IMR-90 (cell line): Measurements from ENCODE around the gene GNG7. TPM values are rescaled to one million over a fixed set of nuclear protein-coding genes. Genes with fewer than 3 reads are reported as not detected.

ENCODE experiments used
- ATAC-seq: fragments of 200-7000 bp; cut with Tn5 transposase; 2 replicates; pipeline ENCODE4 v1.9.1; 2020; ENCODE audit warnings: low read depth, mild to moderate bottlenecking, moderate library complexity
- BruUV-seq: library from RNA; stranded (reverse); fragments of 400-500 nt; replicated peaks from 2 replicates; lab custom pipeline; 2021; lab: Mats Ljungman, UMichigan
- CTCF ChIA-PET: fragments of 300-600 bp; formaldehyde crosslinking; extraction: SDS; loops from one replicate; lab custom pipeline; 2021; ENCODE audit warnings: antibody characterized with exemption; lab: Yijun Ruan, JAX
- POLR2A ChIA-PET: fragments of 300-600 bp; sonication (Branson Sonifier 250); formaldehyde crosslinking; loops from one replicate; lab custom pipeline; 2022; ENCODE audit warnings: antibody characterized with exemption; ENCODE audit not compliant: unreplicated experiment; lab: Charles Lee
- DNase-seq: peaks from one replicate; pipeline ENCODE4 v3.0.0; 2013
- H2AFZ ChIP-seq: replicated peaks from 2 replicates; pipeline ENCODE3; 2013; ENCODE audit warnings: low read length, mild to moderate bottlenecking; ENCODE audit not compliant: poor library complexity
- H2AK5ac ChIP-seq: 2 replicates; pipeline ENCODE4 v1.6.1; 2013; ENCODE audit warnings: low read depth, low read length, inconsistent platforms
- H2AK9ac ChIP-seq: replicated peaks from 2 replicates; pipeline ENCODE3; 2013; ENCODE audit warnings: mild to moderate bottlenecking, low read depth, low read length, moderate library complexity; ENCODE audit not compliant: poor library complexity
- H2BK120ac ChIP-seq: 2 replicates; pipeline ENCODE4 v1.6.1; 2013; ENCODE audit warnings: low read depth, low read length, inconsistent platforms
- H2BK15ac ChIP-seq: 3 replicates; pipeline ENCODE4 v1.6.1; 2013; ENCODE audit warnings: low read depth, low read length, inconsistent platforms
- H2BK20ac ChIP-seq: 2 replicates; pipeline ENCODE4 v1.6.1; 2013; ENCODE audit warnings: low read depth, mild to moderate bottlenecking, inconsistent platforms, low read length, moderate library complexity
- H2BK5ac ChIP-seq: 2 replicates; pipeline ENCODE4 v1.6.1; 2013; ENCODE audit warnings: mild to moderate bottlenecking, low read depth, low read length, inconsistent platforms; ENCODE audit not compliant: poor library complexity, severe bottlenecking
- H3K14ac ChIP-seq: replicated peaks from 2 replicates; pipeline ENCODE4 v1.6.1; 2013; ENCODE audit warnings: low read depth, low read length, inconsistent platforms
- H3K18ac ChIP-seq: 2 replicates; pipeline ENCODE4 v1.6.1; 2013; ENCODE audit warnings: low read depth, low read length, control low read depth
- H3K23ac ChIP-seq: 2 replicates; pipeline ENCODE4 v1.6.1; 2013; ENCODE audit warnings: low read depth, low read length, inconsistent platforms
- H3K27ac ChIP-seq: 2 replicates; pipeline ENCODE4 v1.5.1; 2013; ENCODE audit warnings: mild to moderate bottlenecking, control low read depth, low read length; ENCODE audit not compliant: insufficient read depth
- H3K27me3 ChIP-seq: 2 replicates; pipeline ENCODE4 v1.6.1; 2013; ENCODE audit warnings: low read length; ENCODE audit not compliant: control insufficient read depth, insufficient read depth
- H3K36me3 ChIP-seq: 2 replicates; pipeline ENCODE4 v1.6.1; 2013; ENCODE audit warnings: low read length, mixed read lengths; ENCODE audit not compliant: control insufficient read depth, insufficient read depth
- H3K4ac ChIP-seq: 2 replicates; pipeline ENCODE4 v1.6.1; 2013; ENCODE audit warnings: low read depth, low read length, inconsistent platforms
- H3K4me1 ChIP-seq: 2 replicates; pipeline ENCODE4 v1.6.1; 2013; ENCODE audit warnings: low read length, mixed read lengths; ENCODE audit not compliant: control insufficient read depth, insufficient read depth
- H3K4me2 ChIP-seq: 2 replicates; pipeline ENCODE4 v1.6.1; 2013; ENCODE audit warnings: low read depth, mild to moderate bottlenecking, control low read depth, low read length, moderate library complexity
- H3K4me3 ChIP-seq: 2 replicates; pipeline ENCODE4 v1.5.1; 2013; ENCODE audit warnings: low read depth, mild to moderate bottlenecking, control low read depth, low read length, moderate library complexity; ENCODE audit not compliant: insufficient read depth
- H3K56ac ChIP-seq: 2 replicates; pipeline ENCODE4 v1.6.1; 2013; ENCODE audit warnings: low read length, inconsistent platforms; ENCODE audit not compliant: insufficient read depth; ENCODE audit errors: extremely low read depth
- H3K79me1 ChIP-seq, 2 experiments: 2 replicates each; pipeline ENCODE4 v1.6.1; 2013; ENCODE audit warnings: low read length in 2 of 2, inconsistent platforms in 1 of 2, low read depth in 1 of 2
- H3K9ac ChIP-seq: 2 replicates; pipeline ENCODE4 v1.6.1; 2013; ENCODE audit warnings: low read depth, low read length, control low read depth
- H3K9me1 ChIP-seq: 2 replicates; pipeline ENCODE4 v1.6.1; 2013; ENCODE audit warnings: low read length, inconsistent platforms; ENCODE audit not compliant: insufficient read depth
- H3K9me3 ChIP-seq: 2 replicates; pipeline ENCODE4 v1.6.1; 2013; ENCODE audit warnings: low read length; ENCODE audit not compliant: control insufficient read depth, insufficient read depth
- H4K20me1 ChIP-seq: 2 replicates; pipeline ENCODE4 v1.6.1; 2013; ENCODE audit warnings: low read length, inconsistent platforms; ENCODE audit not compliant: insufficient read depth
- H4K5ac ChIP-seq: 2 replicates; pipeline ENCODE4 v1.6.1; 2013; ENCODE audit warnings: mild to moderate bottlenecking, low read depth, low read length, control low read depth
- H4K8ac ChIP-seq, 2 experiments: 2 replicates each; pipeline ENCODE4 v1.6.1; 2013; ENCODE audit warnings: low read depth in 2 of 2, low read length in 2 of 2, control low read depth in 1 of 2, inconsistent platforms in 1 of 2
- H4K91ac ChIP-seq: 2 replicates; pipeline ENCODE4 v1.6.1; 2013; ENCODE audit warnings: low read depth, low read length, inconsistent platforms; ENCODE audit not compliant: insufficient read depth
- CTCF ChIP-seq: conservative IDR thresholded peaks from 2 replicates; pipeline ENCODE4 v1.5.1; 2012; ENCODE audit warnings: mild to moderate bottlenecking, low read depth, low read length, improper control_type of control experiment
- WGBS, 2 experiments: methylation state at CpG; one replicate each; pipeline versions ENCODE4 v1.1.5 to v1.1.7; 2013; ENCODE audit warnings: missing lambda C conversion rate in 2 of 2; ENCODE audit not compliant: insufficient read length in 1 of 2; ENCODE audit errors: extremely low coverage in 2 of 2; 5-methylcytosine and 5-hydroxymethylcytosine counted together
- dilution Hi-C: fragments of 300-500 bp; cut with HindIII; formaldehyde crosslinking; loops from one replicate; pipeline ENCODE4 v1.14.3; 2018; ENCODE audit warnings: low sequenced_read_pairs; ENCODE audit not compliant: unreplicated experiment
- in situ Hi-C: fragments of 300-500 bp; cut with MboI; formaldehyde crosslinking; loops from 3 replicates; pipeline ENCODE4 v1.14.3; 2019; ENCODE audit warnings: low sequenced_read_pairs, inconsistent platforms, mixed read lengths
- intact Hi-C: fragments of 100-400 bp; cut with micrococcal nuclease; formaldehyde crosslinking; loops from 2 replicates; pipeline ENCODE4 v1.10.0; 2022
- polyA plus RNA-seq, 3 experiments: library from polyadenylated mRNA; depleted of rRNA; stranded (reverse); fragments of >200 nt; gene quantifications; 2 replicates each; pipeline ENCODE4 v1.2.3, GENCODE V29; 2012; ENCODE audit warnings: low replicate concordance in 1 of 3
- total RNA-seq: library from RNA; depleted of rRNA; stranded (reverse); fragments of >200 nt; gene quantifications from 2 replicates; pipeline ENCODE4 v1.2.3, GENCODE V29; 2012

The GNG7 gene
- total and polyA plus RNA-seq, 2 of the 4 experiments (the other 2 are of a cell fraction) = under 0.01 to 0.21 TPM

GRCh38 chr19:2639999-2640398 is 62.5 kb downstream of the GNG7 start:
- dilution Hi-C loops = no loop called here
- H3K4me3 ChIP-seq = no peak overlapping the region

More at GRCh38 chr19:2639999-2640398, 62.5 kb downstream of the GNG7 start:
- no peak overlapping the region for H3K27ac ChIP-seq
- H4K20me1 ChIP-seq = peaks cover 6% of the 10 kb centered on the region; the same call in 1 of the 2 replicates
- peaks cover 5% of the 10 kb centered on the region; the same call in 1 of the 2 replicates for H3K4me1 ChIP-seq
- no peaks in the 10 kb centered on the region for H3K36me3 ChIP-seq
- no peak overlapping the region for H3K23ac ChIP-seq
- no peak overlapping the region for H2BK120ac ChIP-seq
- no TSS peak for BruUV-seq
- no peak overlapping the region for H4K8ac ChIP-seq
- H4K91ac ChIP-seq = no peak overlapping the region
- ChIA-PET POLR2A (no interaction called here), CTCF (interaction anchor here (0.6 to 1.2 kb wide), 2 partner anchors 26 to 174 kb away, joined by 3 to 4 read pairs; no protein-coding TSS in a partner anchor)
- intact Hi-C loops = no loop called here
- no peaks in the 10 kb centered on the region for H3K9me1 ChIP-seq
- no peak overlapping the region for H2BK15ac ChIP-seq
- H3K18ac ChIP-seq = no peak overlapping the region
- no peaks in the 10 kb centered on the region for H3K79me1 ChIP-seq
- in situ Hi-C loops = no loop called here
- H2BK20ac ChIP-seq = no peak overlapping the region
- no peak overlapping the region; the same call in 1 of the 2 replicates for H2AK5ac ChIP-seq
- TF ChIP-seq CTCF = no peak
- DNase-seq (no peak), ATAC-seq (no peak)
- no peak overlapping the region for H3K9ac ChIP-seq
- H3K9me3 ChIP-seq = no peaks in the 10 kb centered on the region
- H2AK9ac ChIP-seq = no peak overlapping the region
- H3K14ac ChIP-seq = no peak overlapping the region
- no peak overlapping the region for H2BK5ac ChIP-seq
- no peak overlapping the region for H3K4me2 ChIP-seq
- no peak overlapping the region for H2AFZ ChIP-seq
- H3K27me3 ChIP-seq = peaks cover 13% of the 10 kb centered on the region
- H3K4ac ChIP-seq = no peak overlapping the region
- H3K56ac ChIP-seq = no peak overlapping the region
- H4K5ac ChIP-seq = no peak overlapping the region
- 80% methylated on average over 1 of the region's 2 CpGs; no CpG with 5 or more reads in 1 of the 2 experiments for WGBS, 2 experiments
